GM21825 (cell line): ENCODE results near the gene HSPA5.
"Not testable (repeated sequence)": the region's sequence is repeated elsewhere in the genome, so short reads cannot be mapped to it uniquely, and the experiment has no call there.

ENCODE experiments used
- ATAC-seq: cut with Tn5 transposase; IDR thresholded peaks from one replicate; pipeline ENCODE4 v1.9.1; 2021; ENCODE audit warnings: mild to moderate bottlenecking, moderate library complexity; ENCODE audit not compliant: unreplicated experiment

HSPA5 gene

GRCh38 chr9:125243792-125244260 is 2.7 kb upstream of the HSPA5 start:
- ATAC-seq = no peak

GRCh38 chr9:125241863-125242739 is 958 bp upstream of the HSPA5 start:
- peak; percentile 4 for ATAC-seq

- peak; percentile 13 for ATAC-seq
Measured at GRCh38 chr9:125240649-125240999, 519 bp downstream of the HSPA5 start.

GRCh38 chr9:125239631-125240597 is 1.2 kb downstream of the HSPA5 start:
- no peak for ATAC-seq

GRCh38 chr9:125238915-125239446 is 2.2 kb downstream of the HSPA5 start:
- ATAC-seq = no peak

GRCh38 chr9:125238127-125238914 is 2.8 kb downstream of the HSPA5 start:
- ATAC-seq = no peak

- ATAC-seq = not testable (repeated sequence)
Measured at GRCh38 chr9:125236520-125237159, 4.5 kb downstream of the HSPA5 start.

GRCh38 chr9:125235804-125236519 is 5.2 kb downstream of the HSPA5 start:
- no peak for ATAC-seq

- ATAC-seq = not testable (repeated sequence)
Measured at GRCh38 chr9:125234099-125234498, 7.0 kb downstream of the HSPA5 start.

- no peak for ATAC-seq
Measured at GRCh38 chr9:125233678-125234077, 7.5 kb downstream of the HSPA5 start.

GRCh38 chr9:125227761-125228160 is 13.4 kb downstream of the HSPA5 start:
- ATAC-seq = no peak

GRCh38 chr9:125224858-125225257 is 16.3 kb downstream of the HSPA5 start:
- ATAC-seq = not testable (repeated sequence)

GRCh38 chr9:125218621-125219020 is 22.5 kb downstream of the HSPA5 start:
- no peak for ATAC-seq

GRCh38 chr9:125214186-125214585 is 27.0 kb downstream of the HSPA5 start:
- ATAC-seq = no peak

- no peak for ATAC-seq
Measured at GRCh38 chr9:125204477-125204876, 36.7 kb downstream of the HSPA5 start.

- ATAC-seq = no peak
Measured at GRCh38 chr9:125202846-125203618, 38.1 kb downstream of the HSPA5 start.

GRCh38 chr9:125200216-125201047 is 40.7 kb downstream of the HSPA5 start, which contains the start of gene RABEPK:
RABEPK (plus strand) TSS chr9:125200542; CDS start chr9:125203014, 2,472 bp downstream.
- peak; percentile 97 for ATAC-seq
